BLaER1 (cell line): ENCODE results near the gene RCN2.
A peak's percentile ranks its signal among the peaks of the same experiment; 100 is the strongest.

ENCODE experiments used
- H3K27ac ChIP-seq: shearing (Covaris generic); formaldehyde crosslinking; 2 replicates; pipeline ENCODE4 v1.8.1; 2022
- H3K27me3 ChIP-seq: shearing (Covaris generic); formaldehyde crosslinking; 2 replicates; pipeline ENCODE4 v1.8.1; 2022
- H3K36me3 ChIP-seq: shearing (Covaris generic); formaldehyde crosslinking; 2 replicates; pipeline ENCODE4 v1.8.1; 2022
- H3K4me1 ChIP-seq: shearing (Covaris generic); formaldehyde crosslinking; 2 replicates; pipeline ENCODE4 v1.8.1; 2022
- H3K4me2 ChIP-seq: shearing (Covaris generic); formaldehyde crosslinking; 2 replicates; pipeline ENCODE4 v1.8.1; 2022
- H3K4me3 ChIP-seq: shearing (Covaris generic); formaldehyde crosslinking; 2 replicates; pipeline ENCODE4 v1.8.1; 2022
- H3K9ac ChIP-seq: shearing (Covaris generic); formaldehyde crosslinking; 2 replicates; pipeline ENCODE4 v1.8.1; 2022
- H3K9me3 ChIP-seq: shearing (Covaris generic); formaldehyde crosslinking; 2 replicates; pipeline ENCODE4 v1.8.1; 2022
- H4K20me1 ChIP-seq: shearing (Covaris generic); formaldehyde crosslinking; 2 replicates; pipeline ENCODE4 v1.8.1; 2022
- Cebpa-rat ChIP-seq: shearing (Covaris generic); IDR thresholded peaks from 2 replicates; pipeline ENCODE4 v1.8.1; 2022

The RCN2 gene

DNA sequence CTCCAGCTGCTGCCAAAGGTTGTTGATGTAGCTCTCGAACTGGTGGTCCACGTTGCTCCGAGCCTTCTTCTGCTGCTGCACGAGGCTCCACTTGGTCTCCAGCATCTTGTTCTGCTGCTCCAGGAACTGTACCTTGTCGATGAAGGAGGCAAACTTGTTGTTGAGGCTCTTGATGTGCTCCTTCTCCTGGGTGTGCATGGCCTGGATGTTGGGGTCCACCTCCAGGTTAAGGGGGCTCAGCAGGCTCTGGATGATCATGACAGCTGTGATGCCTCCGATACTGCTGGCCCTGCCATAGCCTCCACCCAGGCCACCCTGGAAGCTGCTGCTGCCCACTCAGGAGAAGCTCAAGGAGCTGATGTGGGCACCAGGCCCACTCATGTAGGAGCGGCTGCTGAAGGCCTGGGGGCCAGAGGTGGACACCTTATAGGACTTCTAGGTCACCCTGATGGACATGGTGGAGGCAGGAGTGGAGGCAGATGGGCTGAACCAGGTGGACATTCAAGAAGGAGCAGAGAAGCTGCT lies 48.5 kb downstream of the RCN2 start:
- Histone ChIP-seq H3K4me1 (no peaks in the 10 kb centered on the region), H3K4me3 (no peak overlapping the region), H4K20me1 (no peaks in the 10 kb centered on the region), H3K27ac (no peak overlapping the region), H3K4me2 (no peak overlapping the region), H3K9me3 (peaks cover 14% of the 10 kb centered on the region), H3K27me3 (no peaks in the 10 kb centered on the region; the same call in 1 of the 2 replicates), H3K36me3 (no peaks in the 10 kb centered on the region), H3K9ac (no peak overlapping the region)
- no peak for TF ChIP-seq Cebpa-rat

DNA sequence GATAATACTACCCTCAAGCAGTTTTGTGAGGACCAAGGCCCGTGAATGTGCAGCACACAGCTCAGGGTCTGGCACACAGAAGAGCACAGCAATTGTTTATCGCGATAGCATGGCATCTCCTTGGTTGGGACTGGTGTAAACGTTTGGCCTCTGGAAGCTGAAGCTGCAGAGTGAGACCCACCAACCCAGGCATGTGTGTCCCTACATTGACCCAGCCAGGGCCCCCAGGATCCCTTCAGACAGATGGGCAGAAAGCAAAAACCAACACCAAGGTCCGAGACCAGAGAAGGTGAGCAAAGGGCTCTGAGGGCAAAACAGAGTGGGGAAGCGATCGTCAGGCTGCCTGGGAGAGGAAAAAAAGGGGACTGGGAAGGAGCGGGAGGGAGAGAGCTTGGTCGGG lies 50.8 kb downstream of the RCN2 start:
- TF ChIP-seq Cebpa-rat, result no peak
- Histone ChIP-seq H3K4me3 (no peak overlapping the region), H3K27ac (no peak overlapping the region), H3K9ac (no peak overlapping the region), H3K4me1 (no peaks in the 10 kb centered on the region; the same call in 1 of the 2 replicates), H4K20me1 (no peaks in the 10 kb centered on the region), H3K4me2 (no peak overlapping the region), H3K9me3 (peaks cover 14% of the 10 kb centered on the region), H3K27me3 (no peaks in the 10 kb centered on the region; the same call in 1 of the 2 replicates), H3K36me3 (no peaks in the 10 kb centered on the region)

- Histone ChIP-seq H3K9me3 (peaks cover 14% of the 10 kb centered on the region), H3K27me3 (no peaks in the 10 kb centered on the region; the same call in 1 of the 2 replicates), H3K9ac (no peak overlapping the region), H3K4me3 (no peak overlapping the region), H3K27ac (no peak overlapping the region), H4K20me1 (no peaks in the 10 kb centered on the region), H3K36me3 (no peaks in the 10 kb centered on the region), H3K4me1 (peaks cover 3% of the 10 kb centered on the region), H3K4me2 (no peak overlapping the region)
- no peak for TF ChIP-seq Cebpa-rat
These were observed 51.2 kb downstream of the RCN2 start for GRCh38 chr15:76982756-76983155.

- H4K20me1 ChIP-seq, result no peaks in the 10 kb centered on the region
- TF ChIP-seq Cebpa-rat, result no peak
- H3K9me3 ChIP-seq, result peaks cover 8% of the 10 kb centered on the region
- H3K4me1 ChIP-seq, result peaks cover 13% of the 10 kb centered on the region
- H3K36me3 ChIP-seq, result no peaks in the 10 kb centered on the region
- no peaks in the 10 kb centered on the region; the same call in 1 of the 2 replicates for H3K27me3 ChIP-seq
- H3K4me3 ChIP-seq, result no peak overlapping the region
- H3K4me2 ChIP-seq, result no peak overlapping the region
- no peak overlapping the region for H3K27ac ChIP-seq
- H3K9ac ChIP-seq, result no peak overlapping the region
These were observed 52.2 kb downstream of the RCN2 start for GRCh38 chr15:76983590-76984375.

- H3K9ac ChIP-seq, result no peak overlapping the region
- H3K36me3 ChIP-seq, result no peaks in the 10 kb centered on the region
- H4K20me1 ChIP-seq, result no peaks in the 10 kb centered on the region
- peaks cover 42% of the 10 kb centered on the region for H3K4me1 ChIP-seq
- TF ChIP-seq Cebpa-rat, result no peak
- no peak overlapping the region for H3K4me2 ChIP-seq
- no peaks in the 10 kb centered on the region for H3K27me3 ChIP-seq
- no peak overlapping the region for H3K27ac ChIP-seq
- H3K9me3 ChIP-seq, result no peaks in the 10 kb centered on the region
- H3K4me3 ChIP-seq, result no peak overlapping the region
These were observed 55.2 kb downstream of the RCN2 start for GRCh38 chr15:76986743-76987142.

DNA sequence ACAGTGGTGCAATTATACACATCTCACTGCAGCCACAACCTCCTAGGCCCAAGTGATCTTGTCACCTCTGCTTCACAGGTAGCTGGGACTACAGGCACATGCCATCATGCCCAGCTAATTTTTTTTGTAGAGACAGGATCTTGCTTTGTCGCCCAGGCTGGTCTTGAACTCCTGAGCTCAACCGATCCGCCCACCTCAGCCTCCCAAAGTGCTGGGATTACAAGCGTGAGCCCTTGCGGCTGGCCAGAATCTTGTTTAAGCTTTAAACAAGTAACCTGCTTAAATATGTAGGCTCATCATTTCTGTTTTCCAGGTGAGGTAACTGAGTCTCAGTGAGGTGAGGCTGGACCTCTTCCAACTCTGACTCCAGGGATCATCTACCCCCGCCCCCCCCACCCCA lies 55.7 kb downstream of the RCN2 start:
- no peaks in the 10 kb centered on the region for H3K27me3 ChIP-seq
- H4K20me1 ChIP-seq, result no peaks in the 10 kb centered on the region
- H3K27ac ChIP-seq, result no peak overlapping the region
- no peaks in the 10 kb centered on the region for H3K36me3 ChIP-seq
- H3K9me3 ChIP-seq, result no peaks in the 10 kb centered on the region
- H3K4me1 ChIP-seq, result peaks cover 48% of the 10 kb centered on the region
- no peak overlapping the region for H3K4me3 ChIP-seq
- H3K4me2 ChIP-seq, result no peak overlapping the region
- no peak for TF ChIP-seq Cebpa-rat
- no peak overlapping the region for H3K9ac ChIP-seq

DNA sequence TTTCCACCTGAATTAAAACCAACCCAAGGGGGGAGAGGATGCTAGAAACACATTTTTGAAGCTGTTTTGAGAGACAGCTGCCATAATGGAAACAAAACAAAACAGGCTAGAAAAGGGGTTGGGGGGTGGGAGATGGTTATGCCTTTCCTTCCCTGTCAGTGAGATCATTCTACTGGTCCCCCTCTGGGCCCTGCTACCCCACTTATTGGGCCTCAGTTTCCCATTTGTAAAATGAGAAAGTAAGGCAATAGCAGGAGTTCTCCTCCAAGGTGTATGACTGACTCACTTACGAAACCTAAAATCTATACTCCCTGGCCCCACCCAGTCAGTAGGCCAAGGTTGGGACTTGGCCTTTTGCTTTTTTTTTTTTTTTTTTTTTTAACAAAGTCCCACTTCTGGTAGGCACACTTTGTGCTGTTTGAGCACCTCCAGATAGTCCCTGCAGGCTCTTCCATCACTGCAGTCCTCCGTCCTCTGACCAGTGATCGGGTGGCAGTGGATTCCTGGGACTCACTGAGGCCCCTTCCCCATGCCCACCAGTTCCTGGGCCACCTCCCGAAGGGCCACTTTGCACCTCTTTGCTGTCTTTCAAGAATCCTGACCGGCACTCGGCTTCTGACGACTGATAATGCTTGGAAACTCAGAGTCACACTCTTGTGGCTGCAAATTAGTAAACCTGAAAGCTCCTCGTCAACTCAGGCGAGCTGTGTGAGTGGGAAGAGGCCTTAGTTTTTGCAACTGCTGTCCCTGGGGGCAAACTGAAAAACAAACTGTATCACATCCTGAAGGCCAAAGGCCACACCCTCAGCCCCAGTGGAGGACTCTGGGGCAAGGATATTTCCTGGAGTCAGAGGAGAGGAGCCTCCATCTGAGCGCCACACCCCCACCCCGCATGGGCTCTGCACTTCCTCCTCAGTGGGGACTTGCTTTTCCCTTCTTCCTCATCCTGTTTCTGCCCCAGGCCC lies 56.6 kb downstream of the RCN2 start:
- H3K4me1 ChIP-seq, result peaks cover 57% of the 10 kb centered on the region
- peak overlapping the region; percentile 84 for H3K27ac ChIP-seq
- H3K4me2 ChIP-seq, result peak overlapping the region; percentile 88
- no peaks in the 10 kb centered on the region for H3K9me3 ChIP-seq
- no peaks in the 10 kb centered on the region for H3K27me3 ChIP-seq
- H3K36me3 ChIP-seq, result no peaks in the 10 kb centered on the region
- H3K9ac ChIP-seq, result peak overlapping the region; percentile 77
- peak overlapping the region; percentile 28; the same call in 1 of the 2 replicates for H3K4me3 ChIP-seq
- TF ChIP-seq Cebpa-rat, result no peak
- H4K20me1 ChIP-seq, result no peaks in the 10 kb centered on the region

GRCh38 chr15:76988867-76989780 lies 57.6 kb downstream of the RCN2 start:
- Histone ChIP-seq H3K4me3 (0 out of 2 replicates have a peak overlapping the region, but pooled peaks have one; percentile 28), H3K4me2 (peak overlapping the region; percentile 88), H3K4me1 (peaks cover 65% of the 10 kb centered on the region), H3K9ac (peak overlapping the region; percentile 77), H4K20me1 (no peaks in the 10 kb centered on the region), H3K36me3 (no peaks in the 10 kb centered on the region), H3K9me3 (no peaks in the 10 kb centered on the region), H3K27ac (peak overlapping the region; percentile 84), H3K27me3 (no peaks in the 10 kb centered on the region)
- no peak for TF ChIP-seq Cebpa-rat

GRCh38 chr15:76991048-76991447 lies 59.5 kb downstream of the RCN2 start:
- Histone ChIP-seq H3K4me3 (no peak overlapping the region), H3K9me3 (no peaks in the 10 kb centered on the region), H3K27me3 (no peaks in the 10 kb centered on the region), H3K27ac (no peak overlapping the region; the same call in 1 of the 2 replicates), H3K4me2 (peak overlapping the region; percentile 45), H3K9ac (no peak overlapping the region), H3K4me1 (peaks cover 84% of the 10 kb centered on the region), H3K36me3 (no peaks in the 10 kb centered on the region), H4K20me1 (no peaks in the 10 kb centered on the region)
- TF ChIP-seq Cebpa-rat, result no peak
